Fibroblast of lung (primary cell): ENCODE measurements around the gene SNX8.

Source experiments
- CTCF ChIP-seq, 2 donors: IDR thresholded peaks in 1 of 2; conservative IDR thresholded peaks in 1 of 2; 1 replicate in 1 of 2; 2 replicates in 1 of 2; pipeline ENCODE4 v1.5.1; 2011 to 2012; ENCODE audit warnings: low read length in 2 of 2, control low read depth in 1 of 2, inconsistent platforms in 1 of 2, low read depth in 1 of 2, mild to moderate bottlenecking in 1 of 2
- EZH2 ChIP-seq: IDR thresholded peaks from 2 replicates; pipeline ENCODE4 v1.5.1; 2012; ENCODE audit warnings: low read length, control low read depth, mild to moderate bottlenecking; ENCODE audit errors: missing control alignments

GRCh38 chr7:2208712-2209111 is 105.5 kb downstream of the SNX8 start:
- TF ChIP-seq CTCF (conservative IDR thresholded peaks at IDR 0.05 in 1 of 2, IDR thresholded peaks at IDR 0.05 in 1 of 2; ENCODE audit: low read depth in 1 of 2, low read length in 2 of 2): no peak
- TF ChIP-seq EZH2: no peak
